Forelimb muscle (tissue), 1 donor: ENCODE measurements around the gene NLRP14. TPM values are rescaled to one million over a fixed set of nuclear protein-coding genes. Genes with fewer than 3 reads are reported as not detected.
A peak's percentile ranks its signal among the peaks of the same experiment; 100 is the strongest.

Source experiments
- DNase-seq: peaks from one replicate; pipeline ENCODE4 v3.0.0-alpha.2; 2013; ENCODE audit warnings: low read depth
- polyA plus RNA-seq: library from polyadenylated mRNA; unstranded; fragments of 120-200 nt; gene quantifications from one replicate; pipeline ENCODE4 v1.2.1, GENCODE V29; 2013; ENCODE audit not compliant: insufficient read length

The NLRP14 gene
- polyA plus RNA-seq, 1 donor, result not detected

- DNase-seq, result no peak
Measured at GRCh38 chr11:7057641-7058040, 37.4 kb downstream of the NLRP14 start.

- no peak for DNase-seq
Measured at GRCh38 chr11:7060868-7061267, 40.6 kb downstream of the NLRP14 start.

GRCh38 chr11:7062534-7062933 lies 42.3 kb downstream of the NLRP14 start:
- DNase-seq, result no peak

GRCh38 chr11:7072401-7073028 lies 52.2 kb downstream of the NLRP14 start:
- no peak for DNase-seq

- DNase-seq, result no peak
Measured at GRCh38 chr11:7077101-7077500, 56.8 kb downstream of the NLRP14 start.

- no peak for DNase-seq
Measured at GRCh38 chr11:7079545-7080135, 59.4 kb downstream of the NLRP14 start.

- no peak for DNase-seq
Measured at GRCh38 chr11:7080900-7081299, 60.6 kb downstream of the NLRP14 start.

- no peak for DNase-seq
Measured at GRCh38 chr11:7081441-7081840, 61.2 kb downstream of the NLRP14 start.

GRCh38 chr11:7088921-7089320 lies 68.6 kb downstream of the NLRP14 start, which contains the start of gene RBMXL2:
Gene RBMXL2 (plus strand): TSS chr11:7088998. CDS start chr11:7089121, 123 bp downstream.
- DNase-seq, result no peak

GRCh38 chr11:7089328-7090251 lies 69.3 kb downstream of the NLRP14 start:
- DNase-seq, result no peak

- peak; percentile 29 for DNase-seq
Measured at GRCh38 chr11:7098235-7098832, 78.1 kb downstream of the NLRP14 start.

GRCh38 chr11:7115780-7116179 lies 95.5 kb downstream of the NLRP14 start:
- no peak for DNase-seq

GRCh38 chr11:7116370-7116769 lies 96.1 kb downstream of the NLRP14 start:
- no peak for DNase-seq

Other genes with a start within 250 kb of the NLRP14 start
- gene OR2AG2, start 248.5 kb upstream of the NLRP14 start, polyA plus RNA-seq, result not detected
- gene OR2AG1, start 237.5 kb upstream of the NLRP14 start, polyA plus RNA-seq, result 0.04 TPM
- not detected for gene OR6A2, start 220.8 kb upstream of the NLRP14 start, polyA plus RNA-seq
- gene OR10A5, start 174.8 kb upstream of the NLRP14 start, polyA plus RNA-seq, result not detected
- gene OR10A2, start 157.4 kb upstream of the NLRP14 start, polyA plus RNA-seq, result 0.05 TPM
- gene OR10A4, start 143.9 kb upstream of the NLRP14 start, polyA plus RNA-seq, result not detected
- gene OR2D2, start 128.0 kb upstream of the NLRP14 start, polyA plus RNA-seq, result not detected
- not detected for gene OR2D3, start 99.5 kb upstream of the NLRP14 start, polyA plus RNA-seq
- 0.49 TPM for gene ZNF215, start 94.1 kb upstream of the NLRP14 start, polyA plus RNA-seq
- 2.4 TPM for gene ZNF214, start 133 bp upstream of the NLRP14 start, polyA plus RNA-seq
- gene RBMXL2, start 68.5 kb downstream of the NLRP14 start, polyA plus RNA-seq, result not detected
- gene SYT9, start 231.4 kb downstream of the NLRP14 start, polyA plus RNA-seq, result 0.46 TPM